Esophagus squamous epithelium (tissue), 4 donors: ENCODE results near the gene TULP3.

Experiments
- POLR2A ChIP-seq, 4 donors: fragments of 450-650 bp; IDR thresholded peaks; one replicate each; pipeline ENCODE4 v1.6.1; 2017; ENCODE audit warnings: antibody characterized with exemption in 4 of 4, mild to moderate bottlenecking in 4 of 4, moderate library complexity in 3 of 4
- TF ChIP-seq, protein P1 (sequence below), 6 experiments: fragments of 450-650 bp in 4 of 6; fragments of 200-600 bp in 2 of 6; sonication (generic) in 2 of 6; IDR thresholded peaks; one replicate each; pipeline ENCODE4 v1.5.1; 2016 to 2019; ENCODE audit warnings: antibody characterized with exemption in 6 of 6, mild to moderate bottlenecking in 4 of 6, moderate library complexity in 4 of 6

DNA sequence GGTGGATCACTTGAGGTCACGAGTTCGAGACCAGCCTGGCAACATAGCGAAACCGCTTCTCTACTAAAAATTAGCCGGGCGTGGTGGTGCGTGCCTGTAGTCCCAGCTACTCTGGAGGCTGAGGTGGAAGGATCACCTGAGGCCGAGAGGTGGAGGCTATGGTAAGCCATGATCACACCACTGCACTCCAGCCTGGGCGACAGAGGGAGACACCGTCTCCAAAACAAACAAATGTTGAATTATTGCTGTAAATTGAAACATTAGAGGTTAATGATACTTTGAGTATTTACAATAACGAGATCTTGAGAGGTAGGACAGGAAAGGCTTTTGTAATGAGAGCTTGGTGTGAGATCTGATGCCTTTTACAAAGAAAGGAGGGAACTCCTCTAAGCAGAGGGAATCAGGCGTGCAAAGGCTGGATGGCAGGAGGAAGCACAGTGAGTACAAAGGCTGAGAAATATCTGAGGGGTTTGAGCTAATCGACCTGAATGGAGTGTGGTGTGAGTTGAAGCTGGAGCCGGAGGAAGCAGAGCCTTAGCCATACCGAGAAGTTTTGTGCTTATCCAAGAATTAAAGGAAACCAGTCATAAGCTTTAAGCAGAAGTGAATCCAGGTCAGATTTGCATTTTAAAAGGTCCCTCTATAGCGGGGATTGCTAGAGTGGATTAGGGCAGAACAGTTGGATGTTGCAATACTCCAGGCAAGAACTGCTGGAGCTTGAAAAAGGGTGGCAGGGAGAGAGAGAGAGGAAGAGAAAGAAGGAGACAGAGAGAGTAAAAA, 12.5 kb upstream of the TULP3 start:
- TF ChIP-seq, protein P1, sequence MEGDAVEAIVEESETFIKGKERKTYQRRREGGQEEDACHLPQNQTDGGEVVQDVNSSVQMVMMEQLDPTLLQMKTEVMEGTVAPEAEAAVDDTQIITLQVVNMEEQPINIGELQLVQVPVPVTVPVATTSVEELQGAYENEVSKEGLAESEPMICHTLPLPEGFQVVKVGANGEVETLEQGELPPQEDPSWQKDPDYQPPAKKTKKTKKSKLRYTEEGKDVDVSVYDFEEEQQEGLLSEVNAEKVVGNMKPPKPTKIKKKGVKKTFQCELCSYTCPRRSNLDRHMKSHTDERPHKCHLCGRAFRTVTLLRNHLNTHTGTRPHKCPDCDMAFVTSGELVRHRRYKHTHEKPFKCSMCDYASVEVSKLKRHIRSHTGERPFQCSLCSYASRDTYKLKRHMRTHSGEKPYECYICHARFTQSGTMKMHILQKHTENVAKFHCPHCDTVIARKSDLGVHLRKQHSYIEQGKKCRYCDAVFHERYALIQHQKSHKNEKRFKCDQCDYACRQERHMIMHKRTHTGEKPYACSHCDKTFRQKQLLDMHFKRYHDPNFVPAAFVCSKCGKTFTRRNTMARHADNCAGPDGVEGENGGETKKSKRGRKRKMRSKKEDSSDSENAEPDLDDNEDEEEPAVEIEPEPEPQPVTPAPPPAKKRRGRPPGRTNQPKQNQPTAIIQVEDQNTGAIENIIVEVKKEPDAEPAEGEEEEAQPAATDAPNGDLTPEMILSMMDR (IDR thresholded peaks at IDR 0.05): no peak
- no peak for TF ChIP-seq POLR2A (IDR thresholded peaks at IDR 0.05)
